Measurements from ENCODE around the gene CLEC2B. TPM values are rescaled to one million over a fixed set of nuclear protein-coding genes. Genes with fewer than 3 reads are reported as not detected.
A peak's percentile ranks its signal among the peaks of the same experiment; 100 is the strongest.

CLEC2B gene
- total RNA-seq, 1 experiment from 2014 or later, result not detected

GRCh38 chr12:9872742-9873141 is 3.6 kb upstream of the CLEC2B start:
- no peak overlapping the region for H3K23ac ChIP-seq (ENCODE audit: insufficient read length, low read depth, low read length)
- H3K9ac ChIP-seq (ENCODE audit: extremely low read depth, insufficient read length, low read length), result no peak overlapping the region
- H4K91ac ChIP-seq (ENCODE audit: insufficient read length, low read depth, low read length), result no peak overlapping the region
- peak; percentile 31 for DNase-seq
- no peak overlapping the region for H3K4me2 ChIP-seq (ENCODE audit: insufficient read depth, insufficient read length, low read length)
- H2BK120ac ChIP-seq (ENCODE audit: low read depth, low read length, poor library complexity, severe bottlenecking), result no peak overlapping the region
- no peaks in the 10 kb centered on the region; the same call in 1 of the 2 replicates for H3K4me1 ChIP-seq (ENCODE audit: insufficient read depth, low read length)
- H3K14ac ChIP-seq (ENCODE audit: insufficient read depth, low read length), result no peak overlapping the region; the same call in 1 of the 2 replicates
- no peak overlapping the region for H2BK20ac ChIP-seq (ENCODE audit: low read depth, low read length, poor library complexity, severe bottlenecking)
- no peak overlapping the region for H2BK5ac ChIP-seq (ENCODE audit: insufficient read length, low read length)
- no peak overlapping the region for H3K27ac ChIP-seq (ENCODE audit: insufficient read length, low read depth, low read length)
- H3K4ac ChIP-seq (ENCODE audit: low read depth, low read length), result no peak overlapping the region
- H2AK5ac ChIP-seq (ENCODE audit: insufficient read length, low read length), result no peak overlapping the region
- peaks cover 2% of the 10 kb centered on the region for H4K20me1 ChIP-seq (ENCODE audit: control insufficient read depth, insufficient read depth, insufficient read length)
- no peak overlapping the region for H2BK15ac ChIP-seq (ENCODE audit: low read depth, low read length)
- no peaks in the 10 kb centered on the region for H3K27me3 ChIP-seq (ENCODE audit: insufficient read depth, low read length)
- no peak overlapping the region for H2BK12ac ChIP-seq (ENCODE audit: insufficient read length, low read depth, low read length)
- Mint-ChIP-seq H3K27me3 (ENCODE audit: low read depth) (no peaks in the 10 kb centered on the region; the same call in 1 of the 2 replicates), H3K4me3 (no peak overlapping the region), H3K36me3 (ENCODE audit: insufficient read depth in 1 of 3, low read depth in 3 of 3) (no peaks in the 10 kb centered on the region), H3K9me3 (no peaks in the 10 kb centered on the region; a peak in 1 of 5 replicates), H3K4me1 (peaks cover 24 to 27% of the 10 kb centered on the region in 2 experiments), H3K27ac (peak overlapping the region in 1 of 3 experiments; percentile 68; a peak in 2 of 7 replicates)
- H2AFZ ChIP-seq (ENCODE audit: low read length), result no peak overlapping the region
- TF ChIP-seq CTCF (conservative IDR thresholded peaks at IDR 0.05), result no peak
- H4K5ac ChIP-seq (ENCODE audit: insufficient read length, low read depth, low read length), result no peak overlapping the region
- no CpG with 5 or more reads among the region's 11 CpGs for WGBS (ENCODE audit: extremely low coverage, insufficient read length, low lambda C conversion rate)
- H4K8ac ChIP-seq (replicated peaks; ENCODE audit: insufficient read length, low read depth, low read length), result no peak overlapping the region
- no peak overlapping the region for H3K56ac ChIP-seq (ENCODE audit: insufficient read length, low read depth, low read length)
- no peaks in the 10 kb centered on the region for H3K23me2 ChIP-seq (ENCODE audit: insufficient read length, low read depth, low read length, poor library complexity, severe bottlenecking)
- no peak overlapping the region for H3T11ph ChIP-seq (ENCODE audit: low read length)
- no peaks in the 10 kb centered on the region for H3K9me3 ChIP-seq (ENCODE audit: control insufficient read depth, low read depth, low read length)
- H3K79me1 ChIP-seq (ENCODE audit: insufficient read depth, low read depth, low read length, poor library complexity, severe bottlenecking), result no peaks in the 10 kb centered on the region
- no peak overlapping the region for H3K18ac ChIP-seq (ENCODE audit: insufficient read length, low read depth, low read length)
- H3K79me2 ChIP-seq (ENCODE audit: insufficient read depth, low read length), result no peaks in the 10 kb centered on the region

Measured in H9 (cell line).